ENCODE measurements around the gene STRBP. TPM values are rescaled to one million over a fixed set of nuclear protein-coding genes. Genes with fewer than 3 reads are reported as not detected.

STRBP gene
- total RNA-seq, 1 experiment from 2014 or later: 74.0 TPM

DNA sequence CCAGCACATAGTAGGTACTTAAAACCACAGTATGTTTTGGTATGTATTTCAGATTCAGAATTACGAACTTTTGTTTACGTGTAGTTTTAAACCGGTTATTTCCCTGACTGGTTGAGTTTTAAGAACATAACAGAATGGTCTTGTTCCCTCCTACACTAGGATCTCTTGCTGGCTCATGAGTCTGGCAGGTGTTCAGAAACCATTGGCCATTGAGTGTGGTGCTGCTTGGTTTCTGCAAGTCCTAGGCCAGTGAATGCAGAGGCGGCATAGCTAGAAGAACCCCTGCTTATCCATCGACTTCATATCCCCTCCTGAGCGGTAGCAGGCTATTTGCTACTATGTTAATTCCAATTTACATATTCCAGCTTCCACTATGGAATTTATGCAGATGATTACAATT, 169.3 kb downstream of the STRBP start:
- H3T11ph ChIP-seq (ENCODE audit: low read length): no peak overlapping the region
- no peaks in the 10 kb centered on the region for H3K79me2 ChIP-seq (ENCODE audit: insufficient read depth, low read length)
- no peak overlapping the region for H3K18ac ChIP-seq (ENCODE audit: insufficient read length, low read depth, low read length)
- H4K91ac ChIP-seq (ENCODE audit: insufficient read length, low read depth, low read length): no peak overlapping the region
- Mint-ChIP-seq H3K36me3 (ENCODE audit: insufficient read depth in 1 of 3, low read depth in 3 of 3) (peaks cover 38 to 78% (median 75%) of the 10 kb centered on the region in 3 experiments; a peak in 6 of 7 replicates), H3K27me3 (ENCODE audit: low read depth) (no peaks in the 10 kb centered on the region), H3K4me1 (peaks cover 36% of the 10 kb centered on the region in 2 experiments), H3K27ac (peak overlapping the region in 2 of 3 experiments; percentile 72 to 98; a peak in 4 of 7 replicates), H3K4me3 (peak overlapping the region in 1 of 2 experiments; percentile 43; a peak in 1 of 5 replicates), H3K9me3 (no peaks in the 10 kb centered on the region)
- no peaks in the 10 kb centered on the region for H4K20me1 ChIP-seq (ENCODE audit: control insufficient read depth, insufficient read depth, insufficient read length)
- H3K9ac ChIP-seq (ENCODE audit: extremely low read depth, insufficient read length, low read length): no peak overlapping the region
- H2BK5ac ChIP-seq (ENCODE audit: insufficient read length, low read length): no peak overlapping the region
- no peak overlapping the region for H4K8ac ChIP-seq (replicated peaks; ENCODE audit: insufficient read length, low read depth, low read length)
- H3K27me3 ChIP-seq (ENCODE audit: insufficient read depth, low read length): no peaks in the 10 kb centered on the region
- H2BK15ac ChIP-seq (ENCODE audit: low read depth, low read length): no peak overlapping the region
- no peak for DNase-seq
- no peak overlapping the region for H3K23ac ChIP-seq (ENCODE audit: insufficient read length, low read depth, low read length)
- peaks cover 15% of the 10 kb centered on the region; the same call in 1 of the 2 replicates for H3K4me1 ChIP-seq (ENCODE audit: insufficient read depth, low read length)
- no peak overlapping the region for H2AK5ac ChIP-seq (ENCODE audit: insufficient read length, low read length)
- H2AFZ ChIP-seq (ENCODE audit: low read length): no peak overlapping the region
- H3K4me2 ChIP-seq (ENCODE audit: insufficient read depth, insufficient read length, low read length): no peak overlapping the region
- no peaks in the 10 kb centered on the region for H3K79me1 ChIP-seq (ENCODE audit: insufficient read depth, low read depth, low read length, poor library complexity, severe bottlenecking)
- H3K23me2 ChIP-seq (ENCODE audit: insufficient read length, low read depth, low read length, poor library complexity, severe bottlenecking): no peaks in the 10 kb centered on the region
- no peak overlapping the region for H2BK120ac ChIP-seq (ENCODE audit: low read depth, low read length, poor library complexity, severe bottlenecking)
- H3K14ac ChIP-seq (ENCODE audit: insufficient read depth, low read length): no peak overlapping the region
- H3K27ac ChIP-seq (ENCODE audit: insufficient read length, low read depth, low read length): no peak overlapping the region
- no peak overlapping the region for H3K56ac ChIP-seq (ENCODE audit: insufficient read length, low read depth, low read length)
- H3K4ac ChIP-seq (ENCODE audit: low read depth, low read length): no peak overlapping the region
- H2BK20ac ChIP-seq (ENCODE audit: low read depth, low read length, poor library complexity, severe bottlenecking): no peak overlapping the region
- H2BK12ac ChIP-seq (ENCODE audit: insufficient read length, low read depth, low read length): no peak overlapping the region
- TF ChIP-seq CTCF (conservative IDR thresholded peaks at IDR 0.05): no peak
- no CpG with 5 or more reads among the region's 6 CpGs for WGBS (ENCODE audit: extremely low coverage, insufficient read length, low lambda C conversion rate)
- no peaks in the 10 kb centered on the region for H3K9me3 ChIP-seq (ENCODE audit: control insufficient read depth, low read depth, low read length)
- no peak overlapping the region for H4K5ac ChIP-seq (ENCODE audit: insufficient read length, low read depth, low read length)
